GM12878 (cell line): ENCODE data around the gene ZNF546. TPM values are rescaled to one million over a fixed set of nuclear protein-coding genes. Genes with fewer than 3 reads are reported as not detected.

ENCODE experiments used
- ATAC-seq: fragments of 200-7000 bp; cut with Tn5 transposase; 3 replicates; pipeline ENCODE4 v1.9.1; 2020; ENCODE audit warnings: mild to moderate bottlenecking, moderate library complexity
- BruUV-seq: library from RNA; stranded (reverse); fragments of 400-500 nt; replicated peaks from 2 replicates; lab custom pipeline; 2021; lab: Mats Ljungman, UMichigan
- CTCF ChIA-PET: fragments of 300-600 bp; sonication (Branson Sonifier 250); formaldehyde crosslinking; extraction: SDS; loops from one replicate; lab custom pipeline; 2021; ENCODE audit warnings: inconsistent platforms; lab: Yijun Ruan, JAX
- POLR2A ChIA-PET: fragments of 350-600 bp; formaldehyde crosslinking; extraction: SDS; loops from one replicate; lab custom pipeline; 2021; ENCODE audit warnings: inconsistent platforms; lab: Charles Lee
- RAD21 ChIA-PET: fragments of 300-600 bp; sonication (Branson Sonifier 250); formaldehyde crosslinking; loops from one replicate; lab custom pipeline; 2023; ENCODE audit warnings: antibody characterized with exemption; ENCODE audit not compliant: unreplicated experiment; lab: Charles Lee
- SMC1A ChIA-PET: fragments of 300-600 bp; sonication (Branson Sonifier 250); formaldehyde crosslinking; loops from one replicate; lab custom pipeline; 2023; ENCODE audit not compliant: unreplicated experiment, uncharacterized antibody; lab: Charles Lee
- DNase-seq: peaks from one replicate; pipeline ENCODE4 v3.0.0-alpha.2; 2011; ENCODE audit warnings: low read depth, low spot score
- FAIRE-seq: peaks from 3 replicates; lab custom pipeline; 2011; peaks lifted over from hg19 to GRCh38; lab: Jason Lieb, UNC
- H2AFZ ChIP-seq: 2 replicates; pipeline ENCODE4 v1.6.0; 2011; ENCODE audit warnings: low read depth, low read length, control low read depth; ENCODE audit not compliant: control insufficient read depth
- H3K27ac ChIP-seq: 2 replicates; pipeline ENCODE4 v1.5.1; 2011; ENCODE audit warnings: control low read depth; ENCODE audit not compliant: control insufficient read depth, insufficient read depth
- H3K27me3 ChIP-seq, 2 experiments: replicated peaks in 1 of 2; 2 replicates each; pipeline versions ENCODE4 v1.6.0 to v1.6.1; 2011; ENCODE audit warnings: low read length in 1 of 2; ENCODE audit not compliant: control insufficient read depth in 2 of 2, insufficient read depth in 2 of 2
- H3K36me3 ChIP-seq, 2 experiments: 2 replicates each; pipeline ENCODE4 v1.5.1; 2011; ENCODE audit warnings: low read length in 1 of 2; ENCODE audit not compliant: control insufficient read depth in 2 of 2, insufficient read depth in 2 of 2
- H3K4me1 ChIP-seq: 2 replicates; pipeline ENCODE4 v1.6.1; 2011; ENCODE audit warnings: mild to moderate bottlenecking, low read length, moderate library complexity, mixed read lengths; ENCODE audit not compliant: control insufficient read depth, insufficient read depth
- H3K4me2 ChIP-seq: 2 replicates; pipeline ENCODE4 v1.6.0; 2011; ENCODE audit warnings: control low read depth; ENCODE audit not compliant: control insufficient read depth, insufficient read depth
- H3K4me3 ChIP-seq: fragments of 200-600 bp; sonication (generic); 2 replicates; pipeline ENCODE4 v1.5.1; 2016
- H3K79me2 ChIP-seq: 2 replicates; pipeline ENCODE4 v1.6.0; 2011; ENCODE audit warnings: low read length; ENCODE audit not compliant: control insufficient read depth, insufficient read depth
- H3K9ac ChIP-seq: 2 replicates; pipeline ENCODE4 v1.8.0; 2011; ENCODE audit warnings: low read length, control low read depth, mixed read lengths; ENCODE audit not compliant: control insufficient read depth, insufficient read depth
- H3K9me3 ChIP-seq: replicated peaks from 3 replicates; pipeline ENCODE4 v1.5.1; 2011; ENCODE audit warnings: mild to moderate bottlenecking, low read length; ENCODE audit not compliant: control insufficient read depth, insufficient read depth
- H4K20me1 ChIP-seq: 2 replicates; pipeline ENCODE4 v1.6.0; 2011; ENCODE audit not compliant: control insufficient read depth, insufficient read depth
- E2F4 ChIP-seq: IDR thresholded peaks from 2 replicates; pipeline ENCODE4 v1.6.1; 2012; ENCODE audit warnings: low read depth, low read length, improper control_type of control experiment
- E4F1 ChIP-seq: fragments of 450-650 bp; IDR thresholded peaks from 2 replicates; pipeline ENCODE4 v1.6.1; 2018; ENCODE audit warnings: borderline replicate concordance, mild to moderate bottlenecking; ENCODE audit not compliant: partially characterized antibody
- ESRRA ChIP-seq: IDR thresholded peaks from 2 replicates; pipeline ENCODE4 v1.6.1; 2012; ENCODE audit warnings: mild to moderate bottlenecking, low read length, improper control_type of control experiment
- EZH2 ChIP-seq: IDR thresholded peaks from 2 replicates; pipeline ENCODE4 v1.6.1; 2012; ENCODE audit warnings: low read depth, mild to moderate bottlenecking, control low read depth, inconsistent platforms, low read length, borderline replicate concordance; ENCODE audit not compliant: control insufficient read depth
- FOXM1 ChIP-seq: IDR thresholded peaks from 2 replicates; pipeline ENCODE4 v1.6.1; 2012; ENCODE audit warnings: low read depth, mild to moderate bottlenecking, inconsistent platforms, low read length, moderate library complexity
- NR2F1 ChIP-seq: fragments of 450-650 bp; conservative IDR thresholded peaks from 2 replicates; pipeline ENCODE4 v1.6.1; 2017; ENCODE audit warnings: mild to moderate bottlenecking
- RFX5 ChIP-seq: IDR thresholded peaks from 2 replicates; pipeline ENCODE4 v1.6.1; 2011; ENCODE audit warnings: low read depth, low read length, improper control_type of control experiment
- SMARCA5 ChIP-seq: fragments of 450-650 bp; IDR thresholded peaks from 2 replicates; pipeline ENCODE4 v1.6.1; 2017; ENCODE audit warnings: mild to moderate bottlenecking
- ZNF24 ChIP-seq: fragments of 450-650 bp; IDR thresholded peaks from 2 replicates; pipeline ENCODE4 v1.6.1; 2017; ENCODE audit warnings: antibody characterized with exemption, mild to moderate bottlenecking
- WGBS: methylation state at CpG from one replicate; pipeline ENCODE4 v1.1.6; 2016; ENCODE audit warnings: low lambda C conversion rate; ENCODE audit not compliant: insufficient replicate concordance, insufficient coverage; ENCODE audit errors: missing lambda C conversion rate; 5-methylcytosine and 5-hydroxymethylcytosine counted together
- in situ Hi-C: fragments of 300-500 bp; cut with MboI; formaldehyde crosslinking; loops from 9 replicates; pipeline ENCODE4 v1.14.3; 2018; ENCODE audit warnings: mixed read lengths
- intact Hi-C: fragments of 100-400 bp; cut with micrococcal nuclease; formaldehyde crosslinking; loops from one replicate; pipeline ENCODE4 v1.14.2; 2022; ENCODE audit not compliant: unreplicated experiment
- polyA plus RNA-seq, 11 experiments: library from polyadenylated mRNA; depleted of rRNA in 4 of 11; unstranded in 6 of 11; stranded (reverse) in 5 of 11; fragments of >200 nt; fragmentation: Nextera tagmentation in 4 of 11; fragmentation: Illumina TruSeq in 1 of 11; extraction: Ambion mirVana in 4 of 11; extraction: Trizol in 1 of 11; gene quantifications; 1 replicate in 1 of 11; 2 replicates in 10 of 11; pipeline versions ENCODE4 v1.2.1 to v1.2.3, GENCODE V29; 2011 to 2016; ENCODE audit warnings: inconsistent platforms in 2 of 11, missing spikeins in 2 of 11, low read depth in 1 of 11
- total RNA-seq, 4 experiments: library from RNA; depleted of rRNA in 3 of 4; stranded (reverse); fragments of >200 nt in 3 of 4; fragmentation: Illumina TruSeq in 1 of 4; extraction: Trizol in 1 of 4; gene quantifications; 2 replicates each; pipeline versions ENCODE4 v1.2.1 to v1.2.3, GENCODE V29; 2013 to 2021

ZNF546 gene
- total and polyA plus RNA-seq, 10 of the 15 experiments (the other 5 are each of a cell fraction or from before 2014, with no cell fraction given) = 0.88 to 4.1 (median 2.4) TPM

GRCh38 chr19:40009674-40010073, 12.8 kb downstream of the ZNF546 start:
- FAIRE-seq (no peak), DNase-seq (no peak), ATAC-seq (no peak)
- intact Hi-C loops (no loop called here), in situ Hi-C loops (no loop called here)
- Histone ChIP-seq H3K27ac (no peak overlapping the region), H3K36me3 (peaks cover 2 to 16% of the 10 kb centered on the region in 2 experiments; a peak in 3 of 4 replicates), H3K4me1 (peaks cover 3% of the 10 kb centered on the region; the same call in 1 of the 2 replicates), H3K4me3 (no peak overlapping the region), H3K27me3 (no peaks in the 10 kb centered on the region), H3K9ac (no peak overlapping the region), H3K9me3 (peaks cover 15% of the 10 kb centered on the region), H3K79me2 (no peaks in the 10 kb centered on the region), H4K20me1 (no peaks in the 10 kb centered on the region), H3K4me2 (no peak overlapping the region), H2AFZ (no peak overlapping the region)
- RAD21 ChIA-PET = no interaction called here
- SMC1A ChIA-PET = no interaction called here
- BruUV-seq = no TSS peak
- POLR2A ChIA-PET = interaction anchor here (1.3 kb wide), 1 partner anchor 9 kb away, joined by 3 read pairs; no protein-coding TSS in a partner anchor
- CTCF ChIA-PET = interaction anchor here (0.6 kb wide), 2 partner anchors 201 to 552 kb away, joined by 3 read pairs; no protein-coding TSS in a partner anchor
- TF ChIP-seq ZNF24 = 0 out of 2 replicates have a peak, but pooled peaks have one; percentile 48
- no peak for TF ChIP-seq EZH2
- TF ChIP-seq FOXM1 = no peak
- no peak for TF ChIP-seq ESRRA

GRCh38 chr19:40013991-40014390, 17.1 kb downstream of the ZNF546 start:
- H3K27ac ChIP-seq = no peak overlapping the region
- H2AFZ ChIP-seq = no peak overlapping the region
- TF ChIP-seq RFX5 (no peak), E2F4 (no peak), SMARCA5 (no peak), NR2F1 (no peak), E4F1 (no peak)
- ATAC-seq (no peak), FAIRE-seq (no peak), DNase-seq (no peak)
- intact Hi-C loops = no loop called here
- H4K20me1 ChIP-seq = no peaks in the 10 kb centered on the region
- CTCF ChIA-PET = no interaction called here
- in situ Hi-C loops = no loop called here
- RAD21 ChIA-PET = no interaction called here
- POLR2A ChIA-PET = no interaction called here
- SMC1A ChIA-PET = no interaction called here
- H3K9me3 ChIP-seq = peaks cover 33% of the 10 kb centered on the region
- H3K4me3 ChIP-seq = no peak overlapping the region
- H3K79me2 ChIP-seq = no peaks in the 10 kb centered on the region
- H3K9ac ChIP-seq = no peak overlapping the region
- no peak overlapping the region for H3K4me2 ChIP-seq
- 90% methylated on average over 4 of the region's 4 CpGs for WGBS
- no TSS peak for BruUV-seq
- no peaks in the 10 kb centered on the region for H3K4me1 ChIP-seq
- no peaks in the 10 kb centered on the region; a peak in 1 of 4 replicates for H3K36me3 ChIP-seq
- H3K27me3 ChIP-seq = no peaks in the 10 kb centered on the region
